Measurements from ENCODE around the gene CLCN4.

CLCN4 gene

GRCh38 chrX:10142041-10142599, 14.7 kb upstream of the CLCN4 start:
- no peak for TF ChIP-seq CTCF (IDR thresholded peaks at IDR 0.05; ENCODE audit: extremely low read depth, missing control alignments)
- DNase-seq (ENCODE audit: low spot score): no peak

- DNase-seq (ENCODE audit: low spot score): no peak
- TF ChIP-seq CTCF (IDR thresholded peaks at IDR 0.05; ENCODE audit: extremely low read depth, missing control alignments): no peak
Measured at GRCh38 chrX:10143071-10143983, 13.4 kb upstream of the CLCN4 start.

GRCh38 chrX:10146346-10146745, 10.4 kb upstream of the CLCN4 start:
- no peak for TF ChIP-seq CTCF (IDR thresholded peaks at IDR 0.05; ENCODE audit: extremely low read depth, missing control alignments)
- no peak for DNase-seq (ENCODE audit: low spot score)

GRCh38 chrX:10152086-10152485, 4.7 kb upstream of the CLCN4 start:
- TF ChIP-seq CTCF (IDR thresholded peaks at IDR 0.05; ENCODE audit: extremely low read depth, missing control alignments): no peak
- no peak for DNase-seq (ENCODE audit: low spot score)

GRCh38 chrX:10155137-10155536, 1.6 kb upstream of the CLCN4 start:
- no peak for TF ChIP-seq CTCF (IDR thresholded peaks at IDR 0.05; ENCODE audit: extremely low read depth, missing control alignments)
- no peak for DNase-seq (ENCODE audit: low spot score)

- TF ChIP-seq CTCF (IDR thresholded peaks at IDR 0.05; ENCODE audit: extremely low read depth, missing control alignments): no peak
- DNase-seq (ENCODE audit: low spot score): no peak
Measured at GRCh38 chrX:10157032-10157341, 212 bp downstream of the CLCN4 start.

GRCh38 chrX:10157543-10157942, 768 bp downstream of the CLCN4 start:
- DNase-seq (ENCODE audit: low spot score): no peak
- TF ChIP-seq CTCF (IDR thresholded peaks at IDR 0.05; ENCODE audit: extremely low read depth, missing control alignments): no peak
